Stimulated activated CD4-positive, alpha-beta T cell treated with anti-CD3 and anti-CD28 coated beads, Interleukin-1b, Interleukin-23, amount 100 ng/mL, for 4 hours (primary cell): ENCODE results near the gene FIBP.

Source experiments
- DNase-seq, 2 donors: peaks; one replicate each; pipeline ENCODE4 v3.0.0-alpha.2; 2020; ENCODE audit warnings: low read depth in 2 of 2

FIBP gene

GRCh38 chr11:65870706-65871681 is 17.3 kb downstream of the FIBP start:
- DNase-seq, result no peak

GRCh38 chr11:65870307-65870658 is 18.0 kb downstream of the FIBP start:
- no peak for DNase-seq

- no peak for DNase-seq
Observed at GRCh38 chr11:65869643-65870306, 18.5 kb downstream of the FIBP start.

- no peak for DNase-seq
Observed at GRCh38 chr11:65868907-65869306, 19.4 kb downstream of the FIBP start.

- DNase-seq, result no peak
Observed at GRCh38 chr11:65868076-65868667, 20.1 kb downstream of the FIBP start.

- DNase-seq, result no peak
Observed at GRCh38 chr11:65867284-65868071, 20.8 kb downstream of the FIBP start.

- no peak for DNase-seq
Observed at GRCh38 chr11:65866509-65867283, 21.6 kb downstream of the FIBP start.

- no peak for DNase-seq
Observed at GRCh38 chr11:65865550-65866172, 22.6 kb downstream of the FIBP start.

GRCh38 chr11:65864706-65865471 is 23.4 kb downstream of the FIBP start:
- no peak for DNase-seq

- no peak for DNase-seq
Observed at GRCh38 chr11:65863889-65864705, 24.2 kb downstream of the FIBP start.

- DNase-seq, result no peak
Observed at GRCh38 chr11:65862941-65863888, 25.1 kb downstream of the FIBP start.

- no peak for DNase-seq
Observed at GRCh38 chr11:65862191-65862735, 26.0 kb downstream of the FIBP start.

GRCh38 chr11:65861533-65862183 is 26.6 kb downstream of the FIBP start:
- no peak for DNase-seq

- no peak for DNase-seq
Observed at GRCh38 chr11:65861165-65861505, 27.1 kb downstream of the FIBP start.

- peak; percentile 95 to 96 for DNase-seq
Observed at GRCh38 chr11:65860278-65861164, 27.8 kb downstream of the FIBP start, which contains the start of gene MUS81. Gene MUS81, plus strand, starts transcription at chr11:65860433. Its CDS starts 321 bp downstream, at chr11:65860754.

GRCh38 chr11:65859812-65860277 is 28.4 kb downstream of the FIBP start:
- peak; percentile 32 to 37 for DNase-seq
